GM12891 (cell line): ENCODE measurements around the gene TBC1D22A.

ENCODE experiments used
- DNase-seq: peaks from one replicate; pipeline ENCODE4 v3.0.0; 2011; ENCODE audit warnings: low spot score; ENCODE audit not compliant: insufficient read length
- FAIRE-seq: peaks from 2 replicates; lab custom pipeline; 2011; peaks lifted over from hg19 to GRCh38; lab: Jason Lieb, UNC
- PAX5 ChIP-seq: IDR thresholded peaks from 2 replicates; pipeline ENCODE4 v1.6.1; 2011; ENCODE audit warnings: low read length, moderate library complexity, mild to moderate bottlenecking; ENCODE audit not compliant: insufficient read depth, severe bottlenecking
- POLR2A ChIP-seq: IDR thresholded peaks from 2 replicates; pipeline ENCODE4 v1.6.1; 2011; ENCODE audit warnings: low read depth, low read length, control low read depth
- POLR2AphosphoS5 ChIP-seq: IDR thresholded peaks from 2 replicates; pipeline ENCODE4 v1.6.1; 2011; ENCODE audit warnings: low read depth, low read length, control low read depth
- POU2F2 ChIP-seq: IDR thresholded peaks from 2 replicates; pipeline ENCODE4 v1.6.1; 2011; ENCODE audit warnings: low read depth, mild to moderate bottlenecking, control low read depth, low read length, moderate library complexity
- SPI1 ChIP-seq: IDR thresholded peaks from 2 replicates; pipeline ENCODE4 v1.6.1; 2011; ENCODE audit warnings: low read depth, low read length, control low read depth
- TAF1 ChIP-seq: IDR thresholded peaks from 2 replicates; pipeline ENCODE4 v1.6.1; 2011; ENCODE audit warnings: low read depth, low read length, control low read depth

Gene TBC1D22A

DNA sequence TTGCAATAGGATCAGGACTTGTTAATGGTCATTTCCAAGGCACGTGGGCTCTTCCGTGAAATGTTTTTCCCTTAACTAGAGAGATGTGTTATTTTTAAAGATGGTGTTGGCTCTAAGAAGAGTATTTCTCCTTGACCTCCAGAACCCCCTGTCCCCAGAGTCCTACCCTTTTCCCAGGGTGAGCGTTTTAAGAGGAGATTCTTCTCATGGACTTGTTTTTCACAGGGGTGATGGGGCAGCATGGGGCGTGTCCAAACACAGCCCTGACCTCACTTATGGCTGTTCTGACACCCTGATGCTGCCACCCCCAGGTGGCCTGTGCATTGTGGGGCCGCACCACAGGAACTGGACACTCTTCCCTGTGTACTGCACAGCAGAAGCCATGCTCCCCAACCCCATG lies 335.7 kb downstream of the TBC1D22A start:
- DNase-seq, result no peak
- no peak for FAIRE-seq
- TF ChIP-seq PAX5 (no peak), POU2F2 (no peak), SPI1 (no peak)

DNA sequence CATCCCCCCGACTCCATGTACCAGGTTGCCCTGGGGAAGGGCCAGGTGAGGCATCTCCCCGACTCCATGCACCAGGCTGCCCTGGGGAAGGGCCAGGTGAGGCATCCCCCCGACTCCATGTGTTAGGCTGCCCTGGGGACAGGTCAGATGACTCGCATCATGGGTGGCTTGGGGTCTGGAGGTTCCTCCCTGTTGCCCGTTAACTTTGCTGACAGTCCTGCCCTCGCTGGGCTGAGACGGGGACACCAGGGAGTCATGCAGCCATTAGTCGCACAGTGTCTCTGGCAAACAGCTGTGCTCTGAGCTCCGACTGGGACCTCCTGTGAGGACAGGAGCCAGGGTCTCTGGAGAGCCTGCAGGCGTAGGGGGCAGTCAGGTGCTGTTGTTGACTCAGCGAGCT lies 336.1 kb downstream of the TBC1D22A start:
- TF ChIP-seq SPI1 (no peak), TAF1 (no peak), POLR2AphosphoS5 (no peak), POLR2A (no peak)
- FAIRE-seq (no peak), DNase-seq (no peak)

DNA sequence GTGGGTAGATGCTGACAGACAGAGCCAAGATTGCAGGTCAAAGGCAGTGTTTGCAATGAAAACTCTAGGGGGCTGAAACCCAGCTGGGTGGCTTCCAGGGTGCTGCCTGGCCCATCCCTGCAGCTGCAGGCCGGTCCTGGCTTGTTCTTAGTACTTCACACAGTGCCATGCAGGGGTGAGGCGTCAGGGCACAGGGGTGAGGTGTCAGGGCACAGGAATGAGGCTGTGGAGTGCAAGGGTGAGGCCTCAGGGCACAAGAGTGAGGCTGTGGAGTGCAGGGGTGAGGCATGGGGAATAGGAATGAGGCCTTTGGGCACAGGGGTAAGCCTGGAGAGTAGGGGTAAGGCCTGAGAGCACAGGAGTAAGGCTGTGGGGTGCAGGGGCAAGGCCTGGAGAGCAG lies 337.6 kb downstream of the TBC1D22A start:
- TF ChIP-seq POU2F2 (no peak), POLR2AphosphoS5 (no peak), PAX5 (no peak), POLR2A (no peak), SPI1 (no peak), TAF1 (no peak)
- DNase-seq, result no peak
- no peak for FAIRE-seq

DNA sequence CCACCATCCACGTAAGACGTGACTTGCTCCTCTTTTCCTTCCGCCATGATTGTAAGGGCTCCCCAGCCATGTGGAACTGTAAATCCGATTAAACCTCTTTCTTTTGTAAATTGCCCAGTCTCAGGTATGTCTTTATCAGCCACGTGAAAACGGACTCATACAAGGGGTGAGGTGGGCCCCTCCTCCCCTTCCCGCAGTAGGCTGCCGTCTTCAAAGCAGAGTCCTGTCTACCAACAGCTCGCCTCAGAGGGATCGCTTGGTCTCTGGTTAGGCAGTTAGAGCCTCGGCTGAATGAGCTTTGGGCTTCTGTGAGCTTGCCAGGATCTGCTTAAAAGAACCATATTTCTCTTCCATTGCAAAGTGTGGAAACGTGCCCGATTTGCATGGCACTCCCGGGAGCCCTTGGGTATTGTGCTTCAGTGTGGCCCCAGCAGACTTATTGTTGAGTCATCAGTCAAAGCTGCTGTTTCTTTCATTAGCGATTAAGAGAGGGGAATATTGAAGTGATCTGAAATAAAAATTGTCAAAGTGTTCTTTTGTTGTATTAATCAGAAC lies 338.3 kb downstream of the TBC1D22A start:
- no peak for FAIRE-seq
- no peak for TF ChIP-seq POU2F2
- no peak for TF ChIP-seq SPI1
- TF ChIP-seq POLR2A, result no peak
- no peak for TF ChIP-seq PAX5
- TF ChIP-seq TAF1, result no peak
- no peak for TF ChIP-seq POLR2AphosphoS5
- DNase-seq, result no peak

DNA sequence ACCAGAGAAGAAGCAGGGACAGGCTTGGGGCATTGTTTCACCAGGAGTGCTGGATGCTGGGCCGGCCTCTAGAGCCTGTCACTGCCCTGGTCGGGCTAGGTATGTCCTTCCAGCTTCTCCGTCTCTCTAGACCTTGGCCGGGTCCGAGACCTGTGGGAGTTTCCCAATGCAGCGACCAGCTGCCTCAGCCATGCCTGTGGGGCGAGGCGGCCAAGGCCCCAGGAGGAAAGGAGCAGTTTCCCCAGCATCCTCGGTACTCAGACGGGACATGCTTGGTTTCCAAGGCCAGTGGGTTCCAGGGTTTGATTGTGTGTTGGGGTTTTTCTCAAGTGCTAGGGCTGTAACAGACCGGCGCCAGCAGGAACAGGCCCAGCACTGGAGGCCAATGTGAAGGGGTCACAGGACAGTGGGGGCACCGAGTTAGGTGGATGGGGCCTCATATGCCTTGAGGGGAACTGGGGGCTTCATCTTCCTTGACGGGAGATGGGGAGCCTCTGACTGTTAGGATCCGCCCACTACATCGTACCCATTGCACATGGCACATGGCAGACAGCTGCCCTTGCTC lies 339.0 kb downstream of the TBC1D22A start:
- TF ChIP-seq SPI1 (no peak), POLR2AphosphoS5 (no peak), PAX5 (no peak), TAF1 (no peak), POLR2A (no peak), POU2F2 (no peak)
- no peak for FAIRE-seq
- DNase-seq, result no peak

DNA sequence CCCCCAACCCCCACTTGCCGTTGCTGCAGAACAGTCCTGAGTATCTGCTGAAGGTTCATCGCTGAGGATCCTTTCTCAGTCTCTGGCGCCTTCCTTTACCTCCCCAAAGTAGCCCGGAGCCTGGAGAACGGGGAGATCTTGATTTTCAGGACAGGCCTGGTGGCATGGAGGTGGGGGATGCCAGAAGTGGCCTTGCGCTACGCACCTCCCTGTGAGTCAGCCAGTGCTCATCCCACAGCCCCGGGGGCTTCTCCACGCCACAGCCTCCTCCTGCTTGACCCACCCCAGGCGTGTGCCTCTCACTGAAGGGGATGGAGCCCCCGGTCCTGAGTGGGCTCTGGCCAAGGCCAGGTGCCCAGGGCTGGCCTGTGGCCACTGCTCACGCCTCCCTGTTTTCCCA lies 339.6 kb downstream of the TBC1D22A start:
- no peak for TF ChIP-seq TAF1
- no peak for FAIRE-seq
- DNase-seq, result no peak

DNA sequence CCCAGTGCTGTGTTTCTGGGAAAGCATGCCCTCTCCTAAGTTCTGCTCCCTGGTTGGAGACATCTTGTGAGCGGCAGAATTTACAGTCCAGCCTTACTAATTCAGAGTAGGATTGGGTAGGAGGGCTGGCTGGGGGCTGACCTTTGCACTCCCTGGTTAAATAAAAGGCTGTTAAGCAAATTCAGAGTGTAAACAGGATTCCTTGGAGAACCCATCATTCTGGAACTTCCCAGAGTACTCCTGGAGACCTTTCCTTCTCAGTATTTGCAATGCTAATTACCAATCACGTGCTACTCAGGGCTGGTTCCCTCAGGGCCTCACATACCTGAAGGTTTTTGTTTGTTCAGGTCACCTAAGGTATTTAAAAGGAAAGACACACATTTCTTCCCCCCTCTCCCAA lies 340.2 kb downstream of the TBC1D22A start:
- FAIRE-seq (no peak), DNase-seq (no peak)
- TF ChIP-seq POLR2A (no peak), POLR2AphosphoS5 (no peak), TAF1 (no peak), SPI1 (no peak), POU2F2 (no peak), PAX5 (no peak)

DNA sequence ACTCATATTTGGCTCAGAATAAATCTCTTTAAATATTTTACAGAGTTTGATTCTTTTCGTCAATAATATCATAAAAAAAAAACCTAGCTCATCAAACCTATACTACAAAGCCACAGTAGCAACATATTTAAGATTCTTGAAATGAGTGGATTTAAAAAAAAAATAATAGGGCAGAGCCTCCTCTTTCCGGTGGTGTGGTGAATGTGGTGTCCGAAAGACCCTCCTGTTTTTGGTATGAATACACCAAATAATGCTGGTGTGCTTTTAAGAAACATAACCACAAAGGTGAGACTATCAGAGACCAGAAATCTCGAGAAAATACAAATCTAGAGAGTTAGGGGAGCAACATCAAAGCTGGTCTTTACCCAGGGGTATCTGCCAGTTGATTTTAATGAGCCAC lies 342.6 kb downstream of the TBC1D22A start:
- no peak for DNase-seq
- TF ChIP-seq PAX5 (no peak), TAF1 (no peak), POLR2A (no peak), POLR2AphosphoS5 (no peak), SPI1 (no peak), POU2F2 (no peak)
- FAIRE-seq, result no peak

DNA sequence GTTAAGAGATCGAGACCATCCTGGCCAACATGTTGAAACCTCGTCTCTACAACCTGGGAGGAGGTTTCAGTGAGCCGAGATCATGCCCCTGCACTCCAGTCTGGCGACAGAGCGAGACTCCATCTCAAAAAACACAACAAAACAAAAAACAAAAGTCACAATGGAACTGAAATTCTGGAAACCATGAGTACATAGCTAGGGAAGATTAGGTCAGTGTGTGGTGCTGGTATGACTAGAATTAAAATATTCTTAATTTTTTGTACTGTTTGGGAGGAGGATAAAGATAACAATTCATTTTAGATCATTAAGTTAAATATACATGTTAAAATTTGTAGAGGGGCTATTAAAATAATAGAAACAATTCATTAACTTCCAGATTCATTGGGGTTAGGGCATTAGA lies 344.4 kb downstream of the TBC1D22A start:
- DNase-seq (no peak), FAIRE-seq (no peak)
- TF ChIP-seq TAF1 (no peak), POLR2AphosphoS5 (no peak), SPI1 (no peak), POLR2A (no peak), PAX5 (no peak), POU2F2 (no peak)

DNA sequence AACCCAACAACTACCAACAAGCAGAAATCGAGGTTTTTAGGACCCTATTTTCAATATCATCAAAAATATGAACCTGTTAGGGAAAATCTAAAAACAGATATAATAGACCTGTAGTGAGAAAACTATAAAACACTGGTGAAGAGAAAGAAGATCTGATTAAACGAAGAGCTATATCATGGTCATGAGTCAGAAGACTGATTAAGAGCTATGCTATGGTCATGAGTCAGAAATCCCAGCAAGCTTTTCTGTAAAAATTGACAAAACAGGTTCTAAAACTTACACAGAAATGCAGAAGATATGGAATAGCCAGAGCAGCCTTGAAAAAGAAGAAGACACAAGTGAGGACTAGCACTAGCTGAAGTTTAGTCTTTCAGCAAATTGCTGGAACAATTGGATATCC lies 345.0 kb downstream of the TBC1D22A start:
- no peak for TF ChIP-seq SPI1
- TF ChIP-seq POLR2AphosphoS5, result no peak
- no peak for TF ChIP-seq TAF1
- no peak for TF ChIP-seq PAX5
- TF ChIP-seq POLR2A, result no peak
- TF ChIP-seq POU2F2, result no peak
- DNase-seq (no peak), FAIRE-seq (no peak)
